Stimulated activated naive B cell treated with anti-CD40 and anti-IgM and Interleukin-4, amounts not matched to agents 10 μg/mL and 1 μg/mL and 100 μg/mL, for 72 hours (primary cell): ENCODE results near the gene MYO15A.

Experiments used
- ATAC-seq, 2 donors: fragments of 150-1000 bp; cut with Tn5 transposase; replicated peaks; 2 replicates each; pipeline ENCODE4 v1.10.0; 2021; ENCODE audit warnings: moderate library complexity in 1 of 2
- DNase-seq: peaks from one replicate; pipeline ENCODE4 v3.0.0; 2021
- H3K27ac Mint-ChIP-seq: one replicate; pipeline ENCODE4 v1.8.0; 2022; ENCODE audit warnings: mild to moderate bottlenecking, mixed read lengths
- H3K27me3 Mint-ChIP-seq, 2 donors: one replicate each; pipeline ENCODE4 v1.8.0; 2022; ENCODE audit warnings: mixed read lengths in 2 of 2
- H3K36me3 Mint-ChIP-seq, 2 donors: one replicate each; pipeline ENCODE4 v1.8.0; 2022; ENCODE audit warnings: mixed read lengths in 2 of 2, mild to moderate bottlenecking in 1 of 2
- H3K4me1 Mint-ChIP-seq, 2 donors: one replicate each; pipeline ENCODE4 v1.8.0; 2022; ENCODE audit warnings: mixed read lengths in 2 of 2, mild to moderate bottlenecking in 1 of 2
- H3K4me3 Mint-ChIP-seq, 2 donors: one replicate each; pipeline ENCODE4 v1.8.0; 2022; ENCODE audit warnings: mild to moderate bottlenecking in 2 of 2, mixed read lengths in 2 of 2, moderate library complexity in 1 of 2
- H3K9me3 Mint-ChIP-seq, 2 donors: one replicate each; pipeline ENCODE4 v1.8.0; 2022; ENCODE audit warnings: mixed read lengths in 2 of 2, mild to moderate bottlenecking in 1 of 2

The MYO15A gene

DNA sequence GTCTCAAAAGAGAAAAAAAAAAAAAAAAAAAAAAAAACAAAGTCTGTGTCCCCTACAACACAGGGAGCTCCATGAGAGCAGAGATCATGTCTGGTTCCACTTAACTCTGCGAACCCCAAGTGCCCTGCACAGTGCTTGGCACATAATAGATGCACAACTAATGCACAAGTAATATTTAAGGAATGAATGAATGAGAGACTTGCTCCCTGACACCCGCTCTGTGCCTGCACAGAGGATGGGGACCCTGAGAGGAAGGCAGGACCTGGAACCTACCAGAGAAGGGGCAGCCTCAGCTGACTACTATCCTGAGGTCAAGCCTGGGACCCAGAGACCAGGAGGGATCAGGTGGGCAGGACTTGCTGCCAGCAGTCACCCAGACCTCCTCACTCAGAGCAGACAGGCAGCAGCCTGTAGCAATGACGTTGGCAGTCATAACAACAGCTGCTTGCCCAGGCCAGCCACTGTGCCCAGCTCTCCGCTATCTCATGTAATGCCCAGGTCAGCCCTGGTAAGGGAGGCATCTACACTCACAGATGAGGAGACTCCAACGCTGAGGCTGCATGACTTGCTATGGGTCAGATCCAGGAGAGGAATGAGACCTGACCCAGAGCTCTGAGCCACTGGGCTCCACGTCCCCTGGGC is 2.9 kb downstream of the MYO15A start:
- Mint-ChIP-seq H3K4me3 (no peak overlapping the region), H3K9me3 (no peaks in the 10 kb centered on the region), H3K27me3 (peaks cover 0 to 4% of the 10 kb centered on the region in 2 donors), H3K4me1 (no peaks in the 10 kb centered on the region), H3K36me3 (peaks cover 7 to 14% of the 10 kb centered on the region in 2 donors), H3K27ac (no peak overlapping the region)
- no peak for ATAC-seq
- DNase-seq, result no peak

- Mint-ChIP-seq H3K36me3 (no peaks in the 10 kb centered on the region), H3K4me1 (no peaks in the 10 kb centered on the region), H3K9me3 (peaks cover 4% of the 10 kb centered on the region in 2 donors), H3K27ac (no peak overlapping the region), H3K27me3 (peaks cover 0 to 4% of the 10 kb centered on the region in 2 donors), H3K4me3 (no peak overlapping the region)
- DNase-seq (no peak), ATAC-seq (no peak)
Measured at GRCh38 chr17:18115517-18115916, 7.0 kb downstream of the MYO15A start.

DNA sequence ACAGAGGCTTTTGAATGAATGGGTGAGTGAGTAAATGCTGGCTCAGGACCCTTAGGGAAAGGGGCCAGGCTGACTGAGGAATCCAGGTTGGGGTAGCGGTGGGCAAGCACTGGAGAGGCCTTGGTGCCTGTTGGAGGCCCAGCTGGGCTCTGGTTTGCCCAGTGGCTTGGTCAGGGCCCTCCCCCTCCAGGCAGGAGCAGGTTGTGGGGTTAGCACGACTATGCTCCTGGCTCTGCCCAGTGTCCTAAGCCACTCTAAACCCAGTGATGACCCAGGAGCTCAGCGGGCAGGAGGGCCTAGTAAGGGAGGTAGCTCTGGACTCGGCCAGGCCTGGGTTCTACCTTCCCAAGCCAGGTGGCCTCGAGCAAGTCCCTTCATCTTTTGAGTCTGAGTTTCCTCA is 7.5 kb downstream of the MYO15A start:
- Mint-ChIP-seq H3K4me3 (no peak overlapping the region), H3K9me3 (peaks cover 4% of the 10 kb centered on the region in 2 donors), H3K4me1 (no peaks in the 10 kb centered on the region), H3K36me3 (no peaks in the 10 kb centered on the region), H3K27me3 (peaks cover 0 to 4% of the 10 kb centered on the region in 2 donors), H3K27ac (no peak overlapping the region)
- no peak for ATAC-seq
- no peak for DNase-seq

DNA sequence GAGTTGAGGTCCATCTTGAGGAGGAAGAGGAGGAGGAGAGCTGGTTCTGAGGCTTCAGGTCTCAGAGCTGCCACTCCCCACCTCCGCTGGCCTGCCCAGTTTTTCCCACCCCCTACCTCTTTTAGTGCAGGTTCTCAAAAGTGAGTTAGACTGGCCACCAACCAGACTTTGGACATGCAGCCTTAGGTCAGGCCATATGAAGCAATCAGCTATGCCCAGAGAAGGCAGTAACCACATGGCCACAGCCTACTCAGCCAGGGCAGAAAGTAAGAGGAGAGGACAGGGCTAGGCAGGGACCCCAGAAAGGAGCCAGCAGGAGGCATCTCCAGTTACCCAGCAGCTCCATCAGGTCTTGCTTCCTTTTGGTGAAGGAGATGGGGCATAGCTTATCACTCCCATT is 9.0 kb downstream of the MYO15A start:
- DNase-seq (no peak), ATAC-seq (no peak)
- Mint-ChIP-seq H3K27me3 (peaks cover 0 to 4% of the 10 kb centered on the region in 2 donors), H3K36me3 (no peaks in the 10 kb centered on the region), H3K27ac (no peak overlapping the region), H3K4me3 (no peak overlapping the region), H3K4me1 (no peaks in the 10 kb centered on the region), H3K9me3 (peaks cover 4% of the 10 kb centered on the region in 2 donors)

- DNase-seq (no peak), ATAC-seq (no peak)
- H3K9me3 Mint-ChIP-seq, result peaks cover 4% of the 10 kb centered on the region in 2 donors
- no peaks in the 10 kb centered on the region for H3K36me3 Mint-ChIP-seq
- H3K27ac Mint-ChIP-seq, result no peak overlapping the region
- no peak overlapping the region for H3K4me3 Mint-ChIP-seq
- peaks cover 0 to 4% of the 10 kb centered on the region in 2 donors for H3K27me3 Mint-ChIP-seq
- no peaks in the 10 kb centered on the region for H3K4me1 Mint-ChIP-seq
Measured at GRCh38 chr17:18117982-18118975, 9.7 kb downstream of the MYO15A start.

DNA sequence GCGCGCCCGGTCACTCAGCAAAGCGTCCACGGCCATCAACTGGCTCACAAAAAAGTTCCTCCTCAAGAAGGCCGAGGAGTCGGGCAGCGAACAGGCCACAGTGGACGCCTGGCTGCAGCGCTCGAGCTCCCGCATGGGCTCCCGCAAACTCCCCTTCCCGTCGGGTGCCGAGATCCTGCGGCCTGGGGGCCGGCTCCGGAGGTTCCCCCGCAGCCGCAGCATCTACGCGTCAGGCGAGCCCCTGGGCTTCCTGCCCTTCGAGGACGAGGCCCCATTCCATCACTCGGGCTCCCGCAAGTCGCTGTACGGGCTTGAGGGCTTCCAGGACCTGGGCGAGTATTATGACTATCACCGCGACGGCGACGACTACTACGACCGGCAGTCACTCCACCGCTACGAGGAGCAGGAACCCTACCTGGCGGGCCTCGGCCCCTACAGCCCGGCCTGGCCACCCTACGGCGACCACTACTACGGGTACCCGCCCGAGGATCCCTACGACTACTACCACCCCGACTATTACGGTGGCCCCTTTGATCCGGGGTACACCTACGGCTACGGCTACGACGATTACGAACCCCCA is 10.7 kb downstream of the MYO15A start:
- no peak for ATAC-seq
- H3K4me1 Mint-ChIP-seq, result no peaks in the 10 kb centered on the region
- H3K27ac Mint-ChIP-seq, result no peak overlapping the region
- H3K4me3 Mint-ChIP-seq, result no peak overlapping the region
- DNase-seq, result no peak
- no peaks in the 10 kb centered on the region for H3K36me3 Mint-ChIP-seq
- peaks cover 0 to 4% of the 10 kb centered on the region in 2 donors for H3K27me3 Mint-ChIP-seq
- peaks cover 4% of the 10 kb centered on the region in 2 donors for H3K9me3 Mint-ChIP-seq

DNA sequence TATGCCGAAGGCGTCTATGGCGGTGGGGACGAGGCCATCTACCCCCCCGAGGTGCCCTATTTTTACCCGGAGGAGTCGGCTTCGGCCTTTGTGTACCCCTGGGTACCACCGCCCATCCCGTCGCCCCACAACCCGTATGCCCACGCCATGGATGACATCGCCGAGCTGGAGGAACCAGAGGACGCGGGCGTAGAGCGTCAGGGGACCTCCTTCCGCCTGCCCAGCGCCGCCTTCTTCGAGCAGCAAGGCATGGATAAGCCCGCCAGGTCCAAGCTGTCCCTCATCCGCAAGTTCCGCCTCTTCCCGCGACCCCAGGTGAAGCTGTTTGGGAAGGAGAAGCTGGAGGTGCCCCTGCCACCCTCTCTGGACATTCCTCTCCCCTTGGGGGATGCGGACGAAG is 11.4 kb downstream of the MYO15A start:
- H3K27me3 Mint-ChIP-seq, result peaks cover 0 to 3% of the 10 kb centered on the region in 2 donors
- H3K4me3 Mint-ChIP-seq, result no peak overlapping the region
- H3K36me3 Mint-ChIP-seq, result no peaks in the 10 kb centered on the region
- no peak overlapping the region for H3K27ac Mint-ChIP-seq
- peaks cover 4% of the 10 kb centered on the region in 2 donors for H3K9me3 Mint-ChIP-seq
- ATAC-seq, result no peak
- no peak for DNase-seq
- H3K4me1 Mint-ChIP-seq, result no peaks in the 10 kb centered on the region

DNA sequence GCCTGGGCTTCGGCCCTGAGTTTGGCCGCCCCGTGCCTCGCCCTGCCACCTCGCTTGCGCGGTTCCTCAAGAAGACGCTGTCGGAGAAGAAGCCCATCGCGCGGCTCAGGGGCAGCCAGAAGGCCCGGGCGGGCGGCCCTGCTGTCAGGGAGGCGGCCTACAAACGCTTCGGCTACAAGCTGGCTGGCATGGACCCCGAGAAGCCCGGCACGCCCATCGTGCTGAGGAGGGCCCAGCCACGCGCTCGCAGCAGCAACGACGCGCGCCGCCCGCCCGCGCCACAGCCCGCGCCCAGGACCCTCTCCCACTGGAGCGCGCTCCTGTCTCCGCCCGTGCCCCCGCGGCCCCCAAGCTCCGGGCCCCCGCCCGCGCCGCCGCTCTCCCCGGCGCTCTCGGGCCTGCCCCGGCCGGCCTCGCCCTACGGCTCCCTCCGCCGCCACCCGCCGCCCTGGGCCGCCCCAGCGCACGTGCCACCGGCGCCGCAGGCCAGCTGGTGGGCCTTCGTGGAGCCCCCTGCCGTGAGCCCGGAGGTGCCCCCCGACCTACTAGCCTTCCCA is 12.0 kb downstream of the MYO15A start:
- H3K4me1 Mint-ChIP-seq, result no peaks in the 10 kb centered on the region
- DNase-seq (no peak), ATAC-seq (no peak)
- no peak overlapping the region for H3K27ac Mint-ChIP-seq
- no peaks in the 10 kb centered on the region for H3K36me3 Mint-ChIP-seq
- H3K27me3 Mint-ChIP-seq, result no peaks in the 10 kb centered on the region
- H3K4me3 Mint-ChIP-seq, result no peak overlapping the region
- H3K9me3 Mint-ChIP-seq, result peaks cover 4% of the 10 kb centered on the region in 2 donors

DNA sequence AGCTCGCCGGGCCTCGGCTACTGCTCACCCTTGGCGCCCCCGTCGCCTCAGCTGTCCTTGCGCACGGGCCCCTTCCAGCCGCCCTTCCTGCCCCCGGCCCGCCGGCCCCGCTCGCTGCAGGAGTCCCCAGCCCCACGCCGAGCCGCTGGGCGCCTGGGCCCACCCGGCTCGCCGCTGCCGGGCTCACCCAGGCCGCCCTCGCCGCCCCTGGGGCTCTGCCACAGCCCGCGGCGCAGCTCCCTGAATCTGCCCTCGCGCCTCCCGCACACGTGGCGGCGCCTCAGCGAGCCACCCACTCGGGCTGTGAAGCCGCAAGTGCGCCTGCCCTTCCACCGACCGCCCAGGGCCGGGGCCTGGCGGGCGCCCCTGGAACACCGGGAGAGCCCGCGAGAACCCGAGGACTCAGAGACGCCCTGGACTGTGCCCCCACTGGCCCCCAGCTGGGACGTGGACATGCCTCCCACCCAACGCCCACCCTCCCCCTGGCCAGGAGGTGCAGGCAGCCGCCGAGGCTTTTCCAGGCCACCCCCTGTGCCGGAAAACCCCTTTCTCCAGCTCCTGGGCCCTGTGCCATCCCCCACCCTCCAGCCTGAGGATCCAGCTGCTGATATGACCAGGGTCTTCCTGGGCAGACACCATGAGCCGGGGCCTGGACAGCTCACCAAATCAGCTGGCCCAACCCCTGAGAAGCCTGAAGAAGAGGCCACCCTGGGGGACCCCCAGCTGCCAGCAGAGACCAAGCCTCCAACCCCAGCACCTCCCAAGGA is 12.8 kb downstream of the MYO15A start:
- H3K27me3 Mint-ChIP-seq, result no peaks in the 10 kb centered on the region
- no peak overlapping the region for H3K27ac Mint-ChIP-seq
- H3K4me3 Mint-ChIP-seq, result no peak overlapping the region
- no peak for DNase-seq
- H3K36me3 Mint-ChIP-seq, result no peaks in the 10 kb centered on the region
- H3K9me3 Mint-ChIP-seq, result peaks cover 4% of the 10 kb centered on the region in 2 donors
- no peak for ATAC-seq
- H3K4me1 Mint-ChIP-seq, result no peaks in the 10 kb centered on the region

GRCh38 chr17:18122990-18123753 is 14.6 kb downstream of the MYO15A start:
- no peaks in the 10 kb centered on the region for H3K4me1 Mint-ChIP-seq
- no peak for DNase-seq
- no peak for ATAC-seq
- no peaks in the 10 kb centered on the region for H3K36me3 Mint-ChIP-seq
- H3K9me3 Mint-ChIP-seq, result peaks cover 4% of the 10 kb centered on the region in 2 donors
- H3K27me3 Mint-ChIP-seq, result no peaks in the 10 kb centered on the region
- H3K27ac Mint-ChIP-seq, result no peak overlapping the region
- no peak overlapping the region for H3K4me3 Mint-ChIP-seq

GRCh38 chr17:18124345-18125126 is 16.0 kb downstream of the MYO15A start:
- Mint-ChIP-seq H3K4me3 (no peak overlapping the region), H3K27me3 (no peaks in the 10 kb centered on the region), H3K9me3 (peaks cover 4% of the 10 kb centered on the region in 2 donors), H3K36me3 (no peaks in the 10 kb centered on the region), H3K4me1 (no peaks in the 10 kb centered on the region), H3K27ac (no peak overlapping the region)
- ATAC-seq (no peak), DNase-seq (no peak)

- no peaks in the 10 kb centered on the region for H3K9me3 Mint-ChIP-seq
- no peak overlapping the region for H3K4me3 Mint-ChIP-seq
- H3K36me3 Mint-ChIP-seq, result no peaks in the 10 kb centered on the region
- ATAC-seq (peak in 1 of 2 donors; percentile 8), DNase-seq (no peak)
- H3K27ac Mint-ChIP-seq, result no peak overlapping the region
- H3K27me3 Mint-ChIP-seq, result no peaks in the 10 kb centered on the region
- no peaks in the 10 kb centered on the region for H3K4me1 Mint-ChIP-seq
Measured at GRCh38 chr17:18129041-18129502, 20.5 kb downstream of the MYO15A start.
